ENCODE measurements around the gene GFM2.

- TF ChIP-seq CTCF (conservative IDR thresholded peaks at IDR 0.05; ENCODE audit: low read length) (no peak), EZH2phosphoT487 (IDR thresholded peaks at IDR 0.05; ENCODE audit: borderline replicate concordance) (no peak)
Measured at GRCh38 chr5:74736759-74737158, 30.2 kb downstream of the GFM2 start.
